CD14-positive monocyte (primary cell): ENCODE measurements around the gene TRAPPC3. TPM values are rescaled to one million over a fixed set of nuclear protein-coding genes. Genes with fewer than 3 reads are reported as not detected.

ENCODE experiments used
- DNase-seq, 3 donors: peaks; one replicate each; pipeline ENCODE4 v3.0.0-alpha.2; 2011 to 2022
- H2AFZ ChIP-seq: 2 replicates; pipeline ENCODE4 v1.6.0; 2012; ENCODE audit warnings: mild to moderate bottlenecking, low read depth, low read length, inconsistent platforms; ENCODE audit not compliant: insufficient read depth, poor library complexity, severe bottlenecking
- H3K27ac ChIP-seq, 2 donors: 1 replicate in 1 of 2; 2 replicates in 1 of 2; pipeline ENCODE4 v1.5.1; 2012 to 2013; ENCODE audit warnings: low read length in 2 of 2, control low read depth in 1 of 2, inconsistent platforms in 1 of 2, low read depth in 1 of 2, mild to moderate bottlenecking in 1 of 2
- H3K27me3 ChIP-seq, 2 donors: one replicate each; pipeline versions ENCODE4 v1.6.0 to v1.6.1; 2011 to 2013; ENCODE audit warnings: low read length in 2 of 2; ENCODE audit not compliant: control insufficient read depth in 2 of 2, insufficient read depth in 2 of 2
- H3K36me3 ChIP-seq, 2 donors: replicated peaks in 1 of 2; 1 replicate in 1 of 2; 2 replicates in 1 of 2; pipeline versions ENCODE4 v1.5.1 to v1.6.1; 2012 to 2013; ENCODE audit warnings: low read length in 2 of 2, control low read depth in 1 of 2, inconsistent platforms in 1 of 2, mild to moderate bottlenecking in 1 of 2; ENCODE audit not compliant: insufficient read depth in 2 of 2, control insufficient read depth in 1 of 2
- H3K4me1 ChIP-seq, 2 donors: 1 replicate in 1 of 2; 2 replicates in 1 of 2; pipeline versions ENCODE4 v1.5.1 to v1.6.1; 2012 to 2013; ENCODE audit warnings: low read length in 2 of 2, control low read depth in 1 of 2, inconsistent platforms in 1 of 2, mild to moderate bottlenecking in 1 of 2, moderate library complexity in 1 of 2; ENCODE audit not compliant: insufficient read depth in 2 of 2, control insufficient read depth in 1 of 2
- H3K4me2 ChIP-seq: replicated peaks from 2 replicates; pipeline ENCODE3; 2012; ENCODE audit warnings: low read length, moderate library complexity, mild to moderate bottlenecking; ENCODE audit not compliant: poor library complexity, severe bottlenecking; ENCODE audit errors: extremely low read depth
- H3K4me3 ChIP-seq, 3 experiments: fragments of 200-600 bp in 1 of 3; sonication (generic) in 1 of 3; replicated peaks in 1 of 3; 1 replicate in 2 of 3; 2 replicates in 1 of 3; pipeline ENCODE4 v1.5.1; 2011 to 2013; ENCODE audit warnings: low read length in 3 of 3, mild to moderate bottlenecking in 3 of 3, control low read depth in 2 of 3, low read depth in 2 of 3, inconsistent platforms in 1 of 3, moderate library complexity in 1 of 3
- H3K79me2 ChIP-seq: 2 replicates; pipeline ENCODE4 v1.6.0; 2012; ENCODE audit warnings: mild to moderate bottlenecking, control low read depth, inconsistent platforms, low read length, moderate library complexity; ENCODE audit not compliant: insufficient read depth
- H3K9ac ChIP-seq: 2 replicates; pipeline ENCODE4 v1.6.0; 2017; ENCODE audit warnings: low read length, mild to moderate bottlenecking; ENCODE audit not compliant: insufficient read depth, poor library complexity, severe bottlenecking
- H3K9me3 ChIP-seq, 2 donors: replicated peaks in 1 of 2; 1 replicate in 1 of 2; 2 replicates in 1 of 2; pipeline versions ENCODE4 v1.5.1 to v1.6.1; 2012 to 2013; ENCODE audit warnings: low read length in 2 of 2, control low read depth in 1 of 2; ENCODE audit not compliant: control insufficient read depth in 1 of 2, insufficient read depth in 1 of 2
- H4K20me1 ChIP-seq: 2 replicates; pipeline ENCODE4 v1.6.0; 2012; ENCODE audit warnings: mild to moderate bottlenecking, low read length, control low read depth, moderate library complexity; ENCODE audit not compliant: insufficient read depth
- H3K27ac Mint-ChIP-seq, 7 donors: one replicate each; pipeline ENCODE4 v1.8.0; 2020; ENCODE audit warnings: mild to moderate bottlenecking in 7 of 7, mixed read lengths in 7 of 7, moderate library complexity in 6 of 7, inconsistent platforms in 2 of 7
- H3K27me3 Mint-ChIP-seq, 3 donors: one replicate each; pipeline ENCODE4 v1.8.0; 2021 to 2022; ENCODE audit warnings: low read depth in 3 of 3, mild to moderate bottlenecking in 3 of 3, mixed read lengths in 3 of 3, moderate library complexity in 3 of 3, inconsistent platforms in 1 of 3
- H3K36me3 Mint-ChIP-seq, 2 donors: one replicate each; pipeline ENCODE4 v1.8.0; 2020; ENCODE audit warnings: mixed read lengths in 2 of 2, inconsistent platforms in 1 of 2, mild to moderate bottlenecking in 1 of 2
- H3K4me1 Mint-ChIP-seq: one replicate; pipeline ENCODE4 v1.8.0; 2020; ENCODE audit warnings: mild to moderate bottlenecking, mixed read lengths
- H3K4me3 Mint-ChIP-seq, 2 donors: one replicate each; pipeline ENCODE4 v1.8.0; 2020; ENCODE audit warnings: mild to moderate bottlenecking in 2 of 2, mixed read lengths in 2 of 2, moderate library complexity in 1 of 2
- H3K9me3 Mint-ChIP-seq, 7 donors: one replicate each; pipeline ENCODE4 v1.8.0; 2020 to 2022; ENCODE audit warnings: mixed read lengths in 7 of 7, mild to moderate bottlenecking in 6 of 7, moderate library complexity in 6 of 7, inconsistent platforms in 2 of 7
- CTCF ChIP-seq: fragments of 200-600 bp; IDR thresholded peaks from one replicate; pipeline ENCODE4 v1.8.0; 2022; ENCODE audit warnings: antibody characterized with exemption, mild to moderate bottlenecking
- WGBS: methylation state at CpG from one replicate; pipeline ENCODE4 v1.1.5; 2013; ENCODE audit warnings: missing lambda C conversion rate; ENCODE audit not compliant: insufficient coverage; 5-methylcytosine and 5-hydroxymethylcytosine counted together
- intact Hi-C, 2 donors: fragments of 100-400 bp; cut with micrococcal nuclease; formaldehyde crosslinking; loops; one replicate each; pipeline versions ENCODE4 v1.15.0 to v1.15.1; 2023
- polyA plus RNA-seq, 3 donors: library from polyadenylated mRNA; depleted of rRNA in 1 of 3; unstranded in 2 of 3; stranded (reverse) in 1 of 3; fragments of 300-500 nt in 2 of 3; fragments of >200 nt in 1 of 3; fragmentation: Illumina TruSeq in 2 of 3; gene quantifications; 1 replicate in 2 of 3; 2 replicates in 1 of 3; pipeline ENCODE4 v1.2.3, GENCODE V29; 2012 to 2021

TRAPPC3 gene
- polyA plus RNA-seq, 3 donors: 61.1 to 136 (median 125) TPM

DNA sequence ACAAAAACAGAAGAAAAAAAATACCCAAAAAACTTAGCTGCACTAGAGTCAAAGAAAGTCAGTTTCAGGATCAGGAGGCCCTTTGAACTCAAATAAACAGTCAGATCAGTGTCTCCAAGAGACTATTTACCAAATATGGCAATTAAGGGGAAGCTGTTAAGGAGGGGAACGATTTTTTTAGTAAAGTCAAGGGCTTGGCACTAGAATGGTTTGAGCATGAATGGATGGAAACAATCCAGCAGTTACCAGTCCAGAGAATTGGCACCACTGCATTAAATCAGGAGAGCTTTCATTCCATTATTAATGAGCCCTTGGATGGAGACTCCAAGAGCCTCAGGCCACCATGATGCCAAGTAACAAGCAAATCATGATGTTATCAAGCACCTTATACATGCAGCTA, 7.2 kb downstream of the TRAPPC3 start:
- Mint-ChIP-seq H3K4me3 (no peak overlapping the region), H3K27me3 (peaks cover 0 to 2% (median 1%) of the 10 kb centered on the region in 3 donors), H3K9me3 (peaks cover 0 to 3% (median 0%) of the 10 kb centered on the region in 7 donors), H3K36me3 (peaks cover 38 to 49% of the 10 kb centered on the region in 2 donors), H3K4me1 (peaks cover 20% of the 10 kb centered on the region), H3K27ac (peak overlapping the region in 2 of 7 donors; percentile 16 to 43)
- H3K4me3 ChIP-seq: no peak overlapping the region
- no peak overlapping the region for H3K9ac ChIP-seq
- H3K4me2 ChIP-seq: no peak overlapping the region
- DNase-seq: no peak
- TF ChIP-seq CTCF: no peak
- H3K27me3 ChIP-seq: no peaks in the 10 kb centered on the region
- H2AFZ ChIP-seq: no peak overlapping the region
- H3K79me2 ChIP-seq: peaks cover 73% of the 10 kb centered on the region
- peaks cover 60% of the 10 kb centered on the region for H4K20me1 ChIP-seq
- no peaks in the 10 kb centered on the region for H3K9me3 ChIP-seq
- WGBS: no CpG with 5 or more reads among the region's 1 CpG
- peak overlapping the region in 1 of 2 donors; percentile 48 for H3K27ac ChIP-seq
- H3K4me1 ChIP-seq: peaks cover 7% of the 10 kb centered on the region in 2 donors
- intact Hi-C loops: no loop called here
- H3K36me3 ChIP-seq: peaks cover 31 to 41% of the 10 kb centered on the region in 2 donors

DNA sequence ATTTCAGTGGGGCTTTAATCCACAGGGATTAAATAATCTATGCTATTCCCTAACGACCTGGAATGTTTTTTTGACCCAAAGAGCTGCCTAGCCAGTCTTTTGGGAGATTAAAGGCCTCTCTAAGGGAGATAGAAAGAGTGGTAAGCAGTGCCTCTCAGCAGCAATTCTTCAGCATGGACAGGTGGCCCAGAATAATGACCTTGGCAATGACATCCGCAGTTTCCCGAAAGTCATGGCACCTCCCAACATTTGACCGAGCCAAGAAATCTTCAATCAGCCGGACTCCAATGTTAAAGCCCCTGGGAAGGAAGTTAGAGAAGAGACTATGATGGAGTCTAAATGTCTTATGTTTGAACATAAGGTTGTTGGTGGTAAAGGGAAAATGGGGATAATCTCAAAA, 9.8 kb downstream of the TRAPPC3 start:
- H2AFZ ChIP-seq: no peak overlapping the region
- no peaks in the 10 kb centered on the region for H3K27me3 ChIP-seq
- peaks cover 43 to 51% of the 10 kb centered on the region in 2 donors for H3K36me3 ChIP-seq
- peaks cover 50% of the 10 kb centered on the region for H3K79me2 ChIP-seq
- H3K27ac ChIP-seq: peak overlapping the region in 1 of 2 donors; percentile 18
- no peak overlapping the region for H3K4me2 ChIP-seq
- peaks cover 49% of the 10 kb centered on the region for H4K20me1 ChIP-seq
- peaks cover 26% of the 10 kb centered on the region for H3K4me1 Mint-ChIP-seq
- peaks cover 0 to 2% (median 1%) of the 10 kb centered on the region in 3 donors for H3K27me3 Mint-ChIP-seq
- peaks cover 13 to 14% of the 10 kb centered on the region in 2 donors for H3K4me1 ChIP-seq
- WGBS: 100% methylated on average over 1 of the region's 5 CpGs
- H3K9me3 ChIP-seq: no peaks in the 10 kb centered on the region
- H3K4me3 Mint-ChIP-seq: no peak overlapping the region
- intact Hi-C loops: no loop called here
- TF ChIP-seq CTCF: no peak
- H3K36me3 Mint-ChIP-seq: peaks cover 48 to 56% of the 10 kb centered on the region in 2 donors
- DNase-seq: no peak
- no peak overlapping the region for H3K9ac ChIP-seq
- peak overlapping the region in 2 of 7 donors; percentile 47 to 52 for H3K27ac Mint-ChIP-seq
- H3K4me3 ChIP-seq: no peak overlapping the region
- no peaks in the 10 kb centered on the region for H3K9me3 Mint-ChIP-seq
